GM10266 (cell line): ENCODE measurements around the gene NOVA2.

Experiments used
- DNase-seq: peaks from one replicate; pipeline ENCODE4 v3.0.0; 2012; ENCODE audit errors: extremely low spot score
- CTCF ChIP-seq: IDR thresholded peaks from 2 replicates; pipeline ENCODE4 v1.5.1; 2012; ENCODE audit warnings: mild to moderate bottlenecking, low read depth; ENCODE audit not compliant: control insufficient read depth, insufficient read depth; ENCODE audit errors: missing control alignments

Gene NOVA2

GRCh38 chr19:45887200-45887710, 86.4 kb downstream of the NOVA2 start:
- TF ChIP-seq CTCF = no peak
- no peak for DNase-seq

GRCh38 chr19:45886427-45887199, 87.1 kb downstream of the NOVA2 start:
- no peak for TF ChIP-seq CTCF
- peak; percentile 95 for DNase-seq

- peak; percentile 24 for TF ChIP-seq CTCF
- DNase-seq = peak; percentile 93
These were observed 87.9 kb downstream of the NOVA2 start, which contains the start of gene IRF2BP1 for GRCh38 chr19:45885556-45886426. IRF2BP1 (minus strand) TSS chr19:45886141; CDS start chr19:45885774, 367 bp downstream.

- TF ChIP-seq CTCF = no peak
- peak; percentile 75 for DNase-seq
These were observed 88.7 kb downstream of the NOVA2 start for GRCh38 chr19:45884682-45885555.

- no peak for DNase-seq
- no peak for TF ChIP-seq CTCF
These were observed 89.6 kb downstream of the NOVA2 start for GRCh38 chr19:45883881-45884681.
